K562 (cell line): ENCODE measurements around the gene SLC15A1. TPM values are rescaled to one million over a fixed set of nuclear protein-coding genes. Genes with fewer than 3 reads are reported as not detected.

Experiments used
- ATAC-seq: fragments of 200-7000 bp; cut with Tn5 transposase; 3 replicates; pipeline ENCODE4 v1.9.1; 2020; ENCODE audit warnings: moderate library complexity
- BruUV-seq: library from RNA; stranded (reverse); fragments of 400-500 nt; replicated peaks from 2 replicates; lab custom pipeline; 2021; lab: Mats Ljungman, UMichigan
- CTCF ChIA-PET: fragments of 300-600 bp; formaldehyde crosslinking; extraction: SDS; loops from one replicate; lab custom pipeline; 2021; ENCODE audit warnings: low intra/inter-chr PET ratio; lab: Yijun Ruan, JAX
- POLR2A ChIA-PET: fragments of 300-600, 350-650 bp; sonication (Branson Sonifier 250); formaldehyde crosslinking; extraction: SDS; loops from one replicate; lab custom pipeline; 2021; ENCODE audit warnings: antibody characterized with exemption, inconsistent platforms; lab: Yijun Ruan, JAX
- DNase-seq, 4 experiments: peaks; one replicate each; pipeline versions ENCODE4 v3.0.0 to v3.0.0-alpha.2; 2011 to 2018; ENCODE audit warnings: low spot score in 3 of 4, mixed read lengths in 3 of 4; ENCODE audit errors: extremely low read depth in 1 of 4
- FAIRE-seq: peaks from 2 replicates; lab custom pipeline; 2011; peaks lifted over from hg19 to GRCh38; lab: Jason Lieb, UNC
- H2AFZ ChIP-seq: 2 replicates; pipeline ENCODE4 v1.6.0; 2011; ENCODE audit warnings: low read depth, low read length, control low read depth, inconsistent platforms
- H3K27ac ChIP-seq: fragments of 200-600 bp; 3 replicates; pipeline ENCODE4 v1.8.0; 2011; ENCODE audit warnings: low read depth, mild to moderate bottlenecking, control low read depth, inconsistent platforms, low read length, moderate library complexity, mixed read lengths; ENCODE audit errors: extremely low read depth
- H3K27me3 ChIP-seq, 2 experiments: fragments of 300-600 bp in 1 of 2; 2 replicates in 1 of 2; 3 replicates in 1 of 2; pipeline versions ENCODE4 v1.6.0 to v1.8.0; 2011; ENCODE audit warnings: inconsistent platforms in 2 of 2, low read length in 2 of 2, mild to moderate bottlenecking in 1 of 2, mixed read lengths in 1 of 2, moderate library complexity in 1 of 2; ENCODE audit not compliant: control insufficient read depth in 2 of 2, insufficient read depth in 2 of 2
- H3K36me3 ChIP-seq: fragments of 300-600 bp; 3 replicates; pipeline ENCODE4 v1.8.0; 2011; ENCODE audit warnings: mild to moderate bottlenecking, low read length, inconsistent platforms; ENCODE audit not compliant: control insufficient read depth, insufficient read depth
- H3K4me1 ChIP-seq, 2 experiments: fragments of 200-600 bp in 1 of 2; replicated peaks in 1 of 2; 2 replicates in 1 of 2; 3 replicates in 1 of 2; pipeline versions ENCODE4 v1.5.1 to v1.8.0; 2011; ENCODE audit warnings: inconsistent platforms in 2 of 2, low read length in 2 of 2, mild to moderate bottlenecking in 1 of 2, mixed read lengths in 1 of 2, moderate library complexity in 1 of 2; ENCODE audit not compliant: control insufficient read depth in 2 of 2, insufficient read depth in 2 of 2
- H3K4me2 ChIP-seq: 2 replicates; pipeline ENCODE4 v1.6.1; 2011; ENCODE audit warnings: low read length, control low read depth, inconsistent platforms, mixed read lengths; ENCODE audit not compliant: insufficient read depth
- H3K4me3 ChIP-seq: fragments of 200-600 bp; sonication (generic), shearing (Covaris generic); 2 replicates; pipeline ENCODE4 v1.5.1; 2016; ENCODE audit warnings: control low read depth, inconsistent platforms
- H3K79me2 ChIP-seq: fragments of 200-600 bp; 3 replicates; pipeline ENCODE4 v1.8.0; 2011; ENCODE audit warnings: low read length, inconsistent platforms; ENCODE audit not compliant: control insufficient read depth, insufficient read depth
- H3K9ac ChIP-seq, 2 experiments: 2 replicates each; pipeline versions ENCODE4 v1.6.0 to v1.6.1; 2011; ENCODE audit warnings: low read depth in 2 of 2, low read length in 2 of 2, control low read depth in 1 of 2, inconsistent platforms in 1 of 2, mild to moderate bottlenecking in 1 of 2, mixed read lengths in 1 of 2; ENCODE audit not compliant: insufficient read depth in 1 of 2
- H3K9me1 ChIP-seq: one replicate; pipeline ENCODE4 v1.6.0; 2011; ENCODE audit warnings: inconsistent platforms, mild to moderate bottlenecking, low read length, moderate library complexity; ENCODE audit not compliant: control insufficient read depth, insufficient read depth
- H3K9me3 ChIP-seq: replicated peaks from 2 replicates; pipeline ENCODE4 v1.5.1; 2011; ENCODE audit warnings: low read depth, low read length, inconsistent platforms; ENCODE audit not compliant: control insufficient read depth, insufficient read depth
- H4K20me1 ChIP-seq: replicated peaks from 2 replicates; pipeline ENCODE4 v1.6.1; 2011; ENCODE audit warnings: low read length, inconsistent platforms, mixed read lengths; ENCODE audit not compliant: control insufficient read depth, insufficient read depth
- ATF3 ChIP-seq, 2 experiments: fragments of 450-650 bp in 1 of 2; sonication (generic) in 1 of 2; formaldehyde crosslinking in 1 of 2; IDR thresholded peaks in 1 of 2; conservative IDR thresholded peaks in 1 of 2; 2 replicates each; pipeline versions ENCODE4 v1.6.1 to v1.8.1; 2016 to 2023; ENCODE audit warnings: mild to moderate bottlenecking in 2 of 2, moderate library complexity in 2 of 2, inconsistent platforms in 1 of 2, missing genetic modification reagents in 1 of 2
- FOSL1 ChIP-seq: fragments of 200-800 bp; sonication (Bioruptor generic); conservative IDR thresholded peaks from 2 replicates; pipeline ENCODE4 v1.6.1; 2016; ENCODE audit warnings: missing genetic modification characterization, missing compliant biosample characterization
- GABPA ChIP-seq: fragments of 200-800 bp; sonication (Bioruptor generic); conservative IDR thresholded peaks from 2 replicates; pipeline ENCODE4 v1.6.1; 2016; ENCODE audit warnings: low read depth, missing genetic modification characterization, missing compliant biosample characterization
- GATA2 ChIP-seq: sonication (generic); formaldehyde crosslinking; IDR thresholded peaks from 2 replicates; pipeline ENCODE4 v1.4.0; 2020; ENCODE audit warnings: mild to moderate bottlenecking, missing genetic modification reagents
- JUND ChIP-seq, 2 experiments: IDR thresholded peaks; 2 replicates in 1 of 2; 3 replicates in 1 of 2; pipeline ENCODE4 v1.6.1; 2011; ENCODE audit warnings: borderline replicate concordance in 2 of 2, low read depth in 2 of 2, low read length in 2 of 2, improper control_type of control experiment in 1 of 2, missing biosample characterization in 1 of 2, missing genetic modification characterization in 1 of 2, missing genetic modification reagents in 1 of 2
- POLR2B ChIP-seq: fragments of 450-650 bp; IDR thresholded peaks from 2 replicates; pipeline ENCODE4 v1.6.1; 2018; ENCODE audit warnings: low read depth; ENCODE audit not compliant: partially characterized antibody
- SMARCC2 ChIP-seq: fragments of 450-650 bp; IDR thresholded peaks from 2 replicates; pipeline ENCODE4 v1.6.1; 2017; ENCODE audit warnings: antibody characterized with exemption, moderate library complexity, mild to moderate bottlenecking, low read depth
- TSHZ1 ChIP-seq: fragments of 250-450 bp; sonication (Bioruptor Pico); IDR thresholded peaks from 2 replicates; pipeline ENCODE4 v1.4.0; 2020; ENCODE audit warnings: mild to moderate bottlenecking, moderate library complexity
- ZBTB12 ChIP-seq: fragments of 250-450 bp; sonication (Bioruptor Pico); IDR thresholded peaks from 2 replicates; pipeline ENCODE4 v1.4.0; 2020
- ZNF12 ChIP-seq: sonication (generic); formaldehyde crosslinking; IDR thresholded peaks from 2 replicates; pipeline ENCODE4 v1.4.0; 2020; ENCODE audit warnings: mild to moderate bottlenecking, missing genetic modification reagents
- ZNF717 ChIP-seq: fragments of 250-450 bp; sonication (Bioruptor Pico); IDR thresholded peaks from 2 replicates; pipeline ENCODE4 v1.5.0; 2021
- WGBS: fragments of 100-300 bp; shearing (Covaris generic); methylation state at CpG from one replicate; pipeline ENCODE4 v1.1.6; 2016; ENCODE audit warnings: low coverage, mixed read lengths; ENCODE audit not compliant: insufficient coverage; ENCODE audit errors: missing lambda C conversion rate; 5-methylcytosine and 5-hydroxymethylcytosine counted together
- in situ Hi-C: fragments of 300-500 bp; cut with MboI; formaldehyde crosslinking; loops from 4 replicates; pipeline ENCODE4 v1.15.0; 2018; ENCODE audit warnings: inconsistent platforms, mixed read lengths
- intact Hi-C: fragments of 100-400 bp; cut with micrococcal nuclease; formaldehyde crosslinking; loops from 2 replicates; pipeline ENCODE4 v1.14.2; 2022
- polyA plus RNA-seq, 8 experiments: library from polyadenylated mRNA; depleted of rRNA in 4 of 8; stranded (reverse) in 5 of 8; unstranded in 3 of 8; fragments of >200 nt; fragmentation: Nextera tagmentation in 2 of 8; fragmentation: Illumina TruSeq in 1 of 8; extraction: Ambion mirVana in 2 of 8; extraction: Trizol in 1 of 8; gene quantifications; 2 replicates each; pipeline versions ENCODE4 v1.2.1 to v1.2.3, GENCODE V29; 2011 to 2014; ENCODE audit warnings: inconsistent platforms in 1 of 8, missing spikeins in 1 of 8
- total RNA-seq, 7 experiments: library from RNA; depleted of rRNA in 6 of 7; stranded (reverse); fragments of >200 nt in 6 of 7; fragmentation: Illumina TruSeq in 2 of 7; extraction: Trizol in 2 of 7; gene quantifications; 2 replicates each; pipeline versions ENCODE4 v1.2.1 to v1.2.3, GENCODE V29; 2011 to 2021; ENCODE audit warnings: low replicate concordance in 1 of 7

The SLC15A1 gene
- total and polyA plus RNA-seq, 9 of the 15 experiments (the other 6 are each of a cell fraction or from before 2014, with no cell fraction given), result not detected

DNA sequence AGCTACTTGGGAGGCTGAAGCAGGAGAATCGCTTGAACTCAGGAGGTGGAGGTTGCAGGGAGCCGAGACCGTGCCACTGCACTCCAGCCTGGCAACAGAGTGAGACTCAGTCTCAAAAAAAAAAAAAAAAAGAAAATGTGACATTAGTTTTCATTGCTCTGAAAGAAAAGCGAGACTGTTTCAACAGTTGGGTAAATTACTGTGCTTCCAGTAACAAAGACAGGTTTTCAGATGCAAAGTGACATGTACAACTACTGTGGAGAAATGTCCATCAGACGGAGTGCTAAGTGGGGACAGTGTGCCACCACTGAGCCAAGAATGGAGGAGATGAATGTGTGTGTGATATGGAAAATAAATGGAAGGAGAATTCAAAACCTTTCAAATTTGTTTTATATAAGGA, 24.2 kb upstream of the SLC15A1 start (continued):
- TF ChIP-seq TSHZ1 (CRISPR knock-in tag) (no peak), ZBTB12 (CRISPR knock-in tag) (no peak), SMARCC2 (no peak), POLR2B (no peak)

- Histone ChIP-seq H3K27me3 (peaks cover 12 to 58% of the 10 kb centered on the region in 2 experiments), H3K4me2 (no peak overlapping the region), H3K79me2 (no peaks in the 10 kb centered on the region), H3K9ac (no peak overlapping the region), H3K36me3 (no peaks in the 10 kb centered on the region)
- peak; percentile 24; the same call in 1 of the 2 replicates for TF ChIP-seq ATF3 (IDR thresholded peaks at IDR 0.05)
- TF ChIP-seq ATF3 (CRISPR knock-in tag; conservative IDR thresholded peaks at IDR 0.05), result no peak
- TF ChIP-seq GATA2 (CRISPR knock-in tag), result peak; percentile 23; the same call in 1 of the 2 replicates
- no peak for TF ChIP-seq GABPA (tag)
- peak; percentile 83 for TF ChIP-seq ZNF12 (CRISPR knock-in tag)
- peak; percentile 57; the same call in 1 of the 2 replicates for TF ChIP-seq FOSL1 (tag)
- TF ChIP-seq JUND (IDR thresholded peaks at IDR 0.05; ENCODE audit: borderline replicate concordance, low read depth, low read length), result peak; percentile 68; the same call in 1 of the 2 replicates
- no peak; the same call in 2 of the 3 replicates for TF ChIP-seq JUND (tag; IDR thresholded peaks at IDR 0.05; ENCODE audit: borderline replicate concordance, low read depth, low read length)
- TF ChIP-seq ZNF717 (CRISPR knock-in tag), result no peak
- TF ChIP-seq, all 486 proteins: peak for 5
- Histone ChIP-seq H3K9me3 (no peaks in the 10 kb centered on the region), H4K20me1 (no peaks in the 10 kb centered on the region), H3K9me1 (no peaks in the 10 kb centered on the region), H2AFZ (no peak overlapping the region), H3K4me3 (no peak overlapping the region), H3K4me1 (peaks cover 0 to 5% of the 10 kb centered on the region in 2 experiments; a peak in 2 of 5 replicates), H3K27ac (no peak overlapping the region)
- no TSS peak for BruUV-seq
- POLR2A ChIA-PET, result interaction anchor here (0.6 kb wide), 1 partner anchor 154 kb away, joined by 3 read pairs; no protein-coding TSS in a partner anchor
- intact Hi-C loops (no loop called here), in situ Hi-C loops (no loop called here)
- DNase-seq (peak; percentile 15 to 35 (median 25)), ATAC-seq (peak; percentile 68), FAIRE-seq (no peak)
- 0% methylated on average over 15 of the region's 22 CpGs for WGBS
- CTCF ChIA-PET, result no interaction called here
These were observed 23.5 kb upstream of the SLC15A1 start for GRCh38 chr13:98775844-98776598.
